MM.1S (cell line): ENCODE data around the gene PRODH2.

ENCODE experiments used
- EZH2 ChIP-seq: fragments of 300-600 bp; sonication (generic); optimal IDR thresholded peaks from 2 replicates; pipeline ENCODE3; 2017; ENCODE audit warnings: low read depth, mild to moderate bottlenecking, antibody characterized with exemption, low read length, mixed read lengths
- TF ChIP-seq, protein P1 (sequence below): fragments of 300-600 bp; sonication (generic); IDR thresholded peaks from 2 replicates; pipeline ENCODE4 v1.5.1; 2016; ENCODE audit warnings: antibody characterized with exemption, low read length, mixed read lengths

GRCh38 chr19:35797663-35798062 lies 15.0 kb downstream of the PRODH2 start:
- TF ChIP-seq, protein P1, sequence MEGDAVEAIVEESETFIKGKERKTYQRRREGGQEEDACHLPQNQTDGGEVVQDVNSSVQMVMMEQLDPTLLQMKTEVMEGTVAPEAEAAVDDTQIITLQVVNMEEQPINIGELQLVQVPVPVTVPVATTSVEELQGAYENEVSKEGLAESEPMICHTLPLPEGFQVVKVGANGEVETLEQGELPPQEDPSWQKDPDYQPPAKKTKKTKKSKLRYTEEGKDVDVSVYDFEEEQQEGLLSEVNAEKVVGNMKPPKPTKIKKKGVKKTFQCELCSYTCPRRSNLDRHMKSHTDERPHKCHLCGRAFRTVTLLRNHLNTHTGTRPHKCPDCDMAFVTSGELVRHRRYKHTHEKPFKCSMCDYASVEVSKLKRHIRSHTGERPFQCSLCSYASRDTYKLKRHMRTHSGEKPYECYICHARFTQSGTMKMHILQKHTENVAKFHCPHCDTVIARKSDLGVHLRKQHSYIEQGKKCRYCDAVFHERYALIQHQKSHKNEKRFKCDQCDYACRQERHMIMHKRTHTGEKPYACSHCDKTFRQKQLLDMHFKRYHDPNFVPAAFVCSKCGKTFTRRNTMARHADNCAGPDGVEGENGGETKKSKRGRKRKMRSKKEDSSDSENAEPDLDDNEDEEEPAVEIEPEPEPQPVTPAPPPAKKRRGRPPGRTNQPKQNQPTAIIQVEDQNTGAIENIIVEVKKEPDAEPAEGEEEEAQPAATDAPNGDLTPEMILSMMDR, result no peak
- TF ChIP-seq EZH2, result no peak
